Mucosa of descending colon (tissue), 3 donors: ENCODE data around the gene PSMC1. TPM values are rescaled to one million over a fixed set of nuclear protein-coding genes. Genes with fewer than 3 reads are reported as not detected.

ENCODE experiments used
- ATAC-seq: fragments of 200-7000 bp; cut with Tn5 transposase; one replicate; pipeline ENCODE4 v1.9.1; 2020; ENCODE audit warnings: mild to moderate bottlenecking, moderate library complexity
- DNase-seq, 3 donors: peaks; one replicate each; pipeline ENCODE4 v3.0.0-alpha.2; 2020
- H3K36me3 ChIP-seq: fragments of 200-600 bp; one replicate; pipeline ENCODE4 v1.8.0; 2021; ENCODE audit warnings: low read depth, mild to moderate bottlenecking
- H3K4me1 ChIP-seq: fragments of 200-600 bp; one replicate; pipeline ENCODE4 v1.8.0; 2021; ENCODE audit warnings: low read depth, mild to moderate bottlenecking
- H3K4me3 ChIP-seq: fragments of 200-600 bp; one replicate; pipeline ENCODE4 v1.8.0; 2021; ENCODE audit warnings: mild to moderate bottlenecking
- H3K9me3 ChIP-seq: fragments of 200-600 bp; one replicate; pipeline ENCODE4 v1.8.0; 2021; ENCODE audit warnings: mild to moderate bottlenecking
- CTCF ChIP-seq: fragments of 200-600 bp; IDR thresholded peaks from one replicate; pipeline ENCODE4 v1.8.0; 2022; ENCODE audit warnings: antibody characterized with exemption, mild to moderate bottlenecking
- intact Hi-C, 2 donors: fragments of 100-400 bp; cut with DNase I in 1 of 2; cut with micrococcal nuclease in 1 of 2; formaldehyde crosslinking; loops; one replicate each; pipeline versions ENCODE4 v1.11.0 to v1.11.1; 2022; cut with DNase I, micrococcal nuclease
- total RNA-seq, 3 donors: library from RNA; stranded (reverse); fragmentation: NEBNext Ultra II Directional in 2 of 3; extraction: Animal tissue kit (Norgen Biotek cat#: 25700) in 2 of 3; gene quantifications; one replicate each; pipeline versions ENCODE4 v1.2.1 to v1.2.4, GENCODE V29; 2021 to 2023
- donor health status: DM: no; HTN: no; CAD: no; lungs with moderate emphysema.
- donor health status: DM: no; HTN: no; CAD: no.
- donor health status: DM: no; HTN: yes; CAD: no.

PSMC1 gene
- total RNA-seq, 3 donors from 2014 or later = 70.2 to 79.6 (median 78.6) TPM

GRCh38 chr14:90299408-90299807 is 43.1 kb downstream of the PSMC1 start:
- no peak for DNase-seq
- peak; percentile 17 for ATAC-seq

GRCh38 chr14:90300611-90301047 is 44.3 kb downstream of the PSMC1 start:
- Histone ChIP-seq H3K4me3 (no peak overlapping the region), H3K9me3 (no peaks in the 10 kb centered on the region), H3K36me3 (no peaks in the 10 kb centered on the region), H3K4me1 (peaks cover 18% of the 10 kb centered on the region)
- TF ChIP-seq CTCF = no peak
- DNase-seq = no peak
- ATAC-seq = no peak
- intact Hi-C loops = no loop called here

More at GRCh38 chr14:90299408-90299807, 43.1 kb downstream of the PSMC1 start:
- Histone ChIP-seq H3K36me3 (peaks cover 3% of the 10 kb centered on the region), H3K9me3 (no peaks in the 10 kb centered on the region), H3K4me1 (peaks cover 18% of the 10 kb centered on the region), H3K4me3 (no peak overlapping the region)
- intact Hi-C loops = no loop called here
- TF ChIP-seq CTCF = no peak

GRCh38 chr14:90301122-90301521 is 44.8 kb downstream of the PSMC1 start:
- no peak for DNase-seq
- intact Hi-C loops = no loop called here
- Histone ChIP-seq H3K36me3 (no peaks in the 10 kb centered on the region), H3K4me1 (peaks cover 18% of the 10 kb centered on the region), H3K4me3 (no peak overlapping the region), H3K9me3 (no peaks in the 10 kb centered on the region)
- no peak for TF ChIP-seq CTCF
- no peak for ATAC-seq

GRCh38 chr14:90301668-90302090 is 45.3 kb downstream of the PSMC1 start:
- no peak overlapping the region for H3K4me3 ChIP-seq
- DNase-seq (no peak), ATAC-seq (peak; percentile 66)
- peak; percentile 31 for TF ChIP-seq CTCF
- H3K4me1 ChIP-seq = peaks cover 18% of the 10 kb centered on the region
- intact Hi-C loops = loop anchor here in 1 of 2 donors (2.0 kb wide), 1 partner anchor 97 kb away; no protein-coding TSS in a partner anchor
- no peaks in the 10 kb centered on the region for H3K9me3 ChIP-seq
- H3K36me3 ChIP-seq = no peaks in the 10 kb centered on the region

GRCh38 chr14:90302529-90303303 is 46.4 kb downstream of the PSMC1 start:
- intact Hi-C loops = loop anchor here in 1 of 2 donors (2.0 kb wide), 1 partner anchor 96 kb away; no protein-coding TSS in a partner anchor
- ATAC-seq = no peak
- no peaks in the 10 kb centered on the region for H3K9me3 ChIP-seq
- DNase-seq = no peak
- H3K4me3 ChIP-seq = no peak overlapping the region
- no peaks in the 10 kb centered on the region for H3K36me3 ChIP-seq
- TF ChIP-seq CTCF = no peak
- H3K4me1 ChIP-seq = peaks cover 18% of the 10 kb centered on the region
